ENCODE measurements around the gene SGMS1. TPM values are rescaled to one million over a fixed set of nuclear protein-coding genes. Genes with fewer than 3 reads are reported as not detected.

SGMS1 gene
- total and polyA plus RNA-seq, 10 donors: 5.9 to 84.3 (median 34.6) TPM

GRCh38 chr10:50560370-50560769, 63.4 kb downstream of the SGMS1 start:
- intact Hi-C loops (cut with DNase I; ENCODE audit: low total_unique reads): no loop called here
- WGBS, 5 donors: 85 to 96% (median 92%) methylated on average over 1 of the region's 1 CpG
- H3K4me1 ChIP-seq: peaks cover 0 to 67% (median 31%) of the 10 kb centered on the region in 6 donors
- peaks cover 0 to 7% (median 0%) of the 10 kb centered on the region in 6 donors for H3K36me3 ChIP-seq
- H3K27me3 ChIP-seq (replicated peaks in 1 of 7): no peaks in the 10 kb centered on the region
- no peak for DNase-seq
- no peak overlapping the region for H3K4me3 ChIP-seq
- H3K9me3 ChIP-seq: no peaks in the 10 kb centered on the region
- H3K27ac ChIP-seq: no peak overlapping the region
- no peak for TF ChIP-seq CTCF (IDR thresholded peaks at IDR 0.05 in 8 of 11, conservative IDR thresholded peaks at IDR 0.05 in 3 of 11)
- TF ChIP-seq POLR2A (IDR thresholded peaks at IDR 0.05): no peak
- TF ChIP-seq POLR2AphosphoS5 (IDR thresholded peaks at IDR 0.05): no peak

GRCh38 chr10:50558371-50558770, 65.4 kb downstream of the SGMS1 start:
- Histone ChIP-seq H3K9me3 (no peaks in the 10 kb centered on the region), H3K4me1 (peaks cover 0 to 83% (median 44%) of the 10 kb centered on the region in 6 donors), H3K4me3 (no peak overlapping the region), H3K27me3 (replicated peaks in 1 of 7) (no peaks in the 10 kb centered on the region), H3K27ac (peak overlapping the region in 1 of 8 donors; percentile 56), H3K36me3 (no peaks in the 10 kb centered on the region)
- no peak for DNase-seq
- TF ChIP-seq CTCF (IDR thresholded peaks at IDR 0.05 in 8 of 11, conservative IDR thresholded peaks at IDR 0.05 in 3 of 11): no peak
- TF ChIP-seq POLR2AphosphoS5 (IDR thresholded peaks at IDR 0.05): peak in 1 of 3 donors; percentile 55
- intact Hi-C loops (cut with DNase I; ENCODE audit: low total_unique reads): loop anchor here (10.0 kb wide), 1 partner anchor 56 kb away; no protein-coding TSS in a partner anchor
- WGBS, 5 donors: 68 to 84% (median 80%) methylated on average over 5 of the region's 5 CpGs

- WGBS, 5 donors: 91 to 98% (median 96%) methylated on average over 1 of the region's 1 CpG
- no peak overlapping the region for H3K4me3 ChIP-seq
- H3K36me3 ChIP-seq: no peaks in the 10 kb centered on the region
- intact Hi-C loops (cut with DNase I; ENCODE audit: low total_unique reads): loop anchor here (10.0 kb wide), 1 partner anchor 58 kb away; no protein-coding TSS in a partner anchor
- H3K27ac ChIP-seq: peak overlapping the region in 3 of 8 donors; percentile 39 to 56 (median 41)
- DNase-seq: no peak
- H3K9me3 ChIP-seq: no peaks in the 10 kb centered on the region
- TF ChIP-seq CTCF (IDR thresholded peaks at IDR 0.05 in 8 of 11, conservative IDR thresholded peaks at IDR 0.05 in 3 of 11) (no peak), POLR2AphosphoS5 (IDR thresholded peaks at IDR 0.05) (no peak), POLR2A (IDR thresholded peaks at IDR 0.05) (no peak)
- no peaks in the 10 kb centered on the region for H3K27me3 ChIP-seq (replicated peaks in 1 of 7)
- peaks cover 0 to 89% (median 47%) of the 10 kb centered on the region in 6 donors for H3K4me1 ChIP-seq
Observed at GRCh38 chr10:50557130-50557682, 66.5 kb downstream of the SGMS1 start.

GRCh38 chr10:50556237-50557120, 67.3 kb downstream of the SGMS1 start:
- H3K27ac ChIP-seq: peak overlapping the region in 5 of 8 donors; percentile 39 to 56 (median 45)
- no peak for DNase-seq
- intact Hi-C loops (cut with DNase I; ENCODE audit: low total_unique reads): loop anchor here (10.0 kb wide), 1 partner anchor 58 kb away; no protein-coding TSS in a partner anchor

More at GRCh38 chr10:50556237-50557120, 67.3 kb downstream of the SGMS1 start:
- H3K4me1 ChIP-seq: peaks cover 0 to 82% (median 44%) of the 10 kb centered on the region in 6 donors
- no peaks in the 10 kb centered on the region for H3K27me3 ChIP-seq (replicated peaks in 1 of 7)
- H3K9me3 ChIP-seq: no peaks in the 10 kb centered on the region
- no peaks in the 10 kb centered on the region for H3K36me3 ChIP-seq
- 81 to 90% (median 85%) methylated on average over 9 of the region's 9 CpGs for WGBS, 5 donors
- H3K4me3 ChIP-seq: no peak overlapping the region
- TF ChIP-seq POLR2AphosphoS5 (IDR thresholded peaks at IDR 0.05) (no peak), POLR2A (IDR thresholded peaks at IDR 0.05) (no peak), CTCF (IDR thresholded peaks at IDR 0.05 in 8 of 11, conservative IDR thresholded peaks at IDR 0.05 in 3 of 11) (no peak)
